Keratinocyte (primary cell): ENCODE results near the gene MAPT.

ENCODE experiments used
- EZH2 ChIP-seq: IDR thresholded peaks from one replicate; pipeline ENCODE4 v1.6.1; 2012; ENCODE audit warnings: inconsistent platforms, mild to moderate bottlenecking, low read length, moderate library complexity
- TF ChIP-seq, protein P1 (sequence below), 3 experiments: IDR thresholded peaks in 1 of 3; conservative IDR thresholded peaks in 1 of 3; optimal IDR thresholded peaks in 1 of 3; 2 replicates in 2 of 3; 3 replicates in 1 of 3; pipeline versions ENCODE3 to v1.5.1; 2011; ENCODE audit warnings: low read length in 3 of 3, mild to moderate bottlenecking in 3 of 3, moderate library complexity in 2 of 3, control low read depth in 1 of 3, inconsistent platforms in 1 of 3; ENCODE audit not compliant: insufficient read depth in 2 of 3; ENCODE audit errors: extremely low read depth in 1 of 3

DNA sequence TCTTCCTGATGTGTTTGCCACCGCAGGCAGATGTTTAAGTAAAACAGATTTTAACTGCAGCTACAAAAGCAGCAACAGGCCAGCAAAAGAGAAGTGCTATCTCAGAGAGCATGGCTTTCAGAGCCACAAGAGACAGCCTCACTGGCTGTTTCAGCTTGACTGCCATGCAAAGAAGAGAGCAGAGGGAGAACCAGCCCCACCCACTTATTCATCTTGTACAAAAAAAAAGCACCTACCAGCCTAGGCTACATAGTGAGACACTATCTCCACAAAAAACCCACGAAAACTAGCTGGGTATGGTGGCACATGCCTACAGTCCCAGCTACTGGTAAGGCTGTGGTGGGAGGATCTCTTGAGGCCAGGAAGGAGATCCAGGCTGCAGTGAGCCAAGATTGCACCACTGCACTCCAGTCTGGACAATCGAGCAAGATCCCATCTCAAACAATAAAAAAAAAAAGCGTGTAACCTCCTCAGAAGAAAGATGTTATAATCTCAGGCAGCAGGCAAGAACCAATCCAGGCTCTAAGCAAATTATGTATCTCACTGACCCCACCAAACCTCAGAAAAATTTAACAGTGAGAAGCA lies 134.7 kb downstream of the MAPT start:
- TF ChIP-seq EZH2, result no peak
- TF ChIP-seq, protein P1, sequence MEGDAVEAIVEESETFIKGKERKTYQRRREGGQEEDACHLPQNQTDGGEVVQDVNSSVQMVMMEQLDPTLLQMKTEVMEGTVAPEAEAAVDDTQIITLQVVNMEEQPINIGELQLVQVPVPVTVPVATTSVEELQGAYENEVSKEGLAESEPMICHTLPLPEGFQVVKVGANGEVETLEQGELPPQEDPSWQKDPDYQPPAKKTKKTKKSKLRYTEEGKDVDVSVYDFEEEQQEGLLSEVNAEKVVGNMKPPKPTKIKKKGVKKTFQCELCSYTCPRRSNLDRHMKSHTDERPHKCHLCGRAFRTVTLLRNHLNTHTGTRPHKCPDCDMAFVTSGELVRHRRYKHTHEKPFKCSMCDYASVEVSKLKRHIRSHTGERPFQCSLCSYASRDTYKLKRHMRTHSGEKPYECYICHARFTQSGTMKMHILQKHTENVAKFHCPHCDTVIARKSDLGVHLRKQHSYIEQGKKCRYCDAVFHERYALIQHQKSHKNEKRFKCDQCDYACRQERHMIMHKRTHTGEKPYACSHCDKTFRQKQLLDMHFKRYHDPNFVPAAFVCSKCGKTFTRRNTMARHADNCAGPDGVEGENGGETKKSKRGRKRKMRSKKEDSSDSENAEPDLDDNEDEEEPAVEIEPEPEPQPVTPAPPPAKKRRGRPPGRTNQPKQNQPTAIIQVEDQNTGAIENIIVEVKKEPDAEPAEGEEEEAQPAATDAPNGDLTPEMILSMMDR (optimal IDR thresholded peaks at IDR 0.05 in 1 of 3, IDR thresholded peaks at IDR 0.05 in 1 of 3, conservative IDR thresholded peaks at IDR 0.05 in 1 of 3; ENCODE audit: extremely low read depth in 1 of 3, insufficient read depth in 2 of 3, low read length in 3 of 3), result no peak
